HG02610 (cell line): ENCODE data around the gene CTNND2.
"Not testable (repeated sequence)": the region's sequence is repeated elsewhere in the genome, so short reads cannot be mapped to it uniquely, and the experiment has no call there.

ENCODE experiments used
- ATAC-seq: cut with Tn5 transposase; IDR thresholded peaks from one replicate; pipeline ENCODE4 v1.9.1; 2021; ENCODE audit warnings: mild to moderate bottlenecking, moderate library complexity; ENCODE audit not compliant: unreplicated experiment

The CTNND2 gene

DNA sequence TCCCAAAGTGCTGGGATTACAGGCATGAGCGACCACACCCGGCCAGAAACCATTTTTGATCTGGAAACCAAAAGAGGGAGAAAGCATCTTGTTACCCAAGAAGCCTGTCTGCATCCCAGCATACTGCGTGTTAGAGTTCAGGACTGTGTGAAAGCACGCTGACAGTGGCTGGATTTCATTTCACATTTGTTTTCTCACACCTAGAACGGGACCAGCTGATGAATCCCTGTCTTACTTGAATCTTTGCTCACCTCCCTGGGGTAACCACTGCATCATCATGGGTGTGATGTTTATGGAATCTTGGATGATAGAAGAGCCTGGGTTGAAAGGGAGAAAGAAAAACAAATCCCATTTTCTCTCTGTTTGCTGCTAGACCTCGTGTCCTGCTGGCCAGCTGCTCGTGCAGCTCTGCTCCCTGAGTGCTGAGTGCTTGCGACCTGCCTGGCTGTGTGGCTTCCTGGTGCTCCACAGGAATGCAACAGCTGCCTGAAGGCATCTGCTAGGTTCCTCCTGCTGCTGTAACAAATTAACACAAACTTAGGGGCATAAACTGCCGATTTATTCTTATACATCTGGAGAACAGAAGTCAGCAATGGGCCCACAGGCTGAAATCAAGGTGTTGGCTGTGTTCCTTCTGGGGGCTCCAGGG lies 764.9 kb downstream of the CTNND2 start:
- ATAC-seq, result no peak

GRCh38 chr5:11130131-11130530 lies 774.1 kb downstream of the CTNND2 start:
- ATAC-seq, result no peak

GRCh38 chr5:11128021-11128420 lies 776.2 kb downstream of the CTNND2 start:
- ATAC-seq, result no peak

DNA sequence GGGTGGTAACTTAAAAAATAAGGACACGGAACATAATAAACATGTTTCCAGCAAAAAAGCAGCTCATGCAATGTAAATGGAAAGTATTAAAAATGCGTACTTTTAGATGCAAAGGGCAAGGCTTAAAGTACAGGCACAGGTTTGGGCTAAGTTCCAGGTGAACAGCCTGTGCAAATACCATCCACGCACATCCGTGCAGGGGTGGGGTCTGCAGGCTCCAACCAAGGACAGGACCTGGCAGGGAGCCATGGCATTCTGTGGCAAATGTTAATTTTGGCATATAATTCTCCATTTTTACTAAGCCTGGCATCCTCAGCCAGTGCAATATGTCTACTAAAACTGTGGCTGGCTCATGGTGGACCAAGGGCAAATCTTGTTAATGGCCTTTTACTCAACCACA lies 777.4 kb downstream of the CTNND2 start:
- ATAC-seq, result no peak

GRCh38 chr5:11121885-11122284 lies 782.4 kb downstream of the CTNND2 start:
- no peak for ATAC-seq

DNA sequence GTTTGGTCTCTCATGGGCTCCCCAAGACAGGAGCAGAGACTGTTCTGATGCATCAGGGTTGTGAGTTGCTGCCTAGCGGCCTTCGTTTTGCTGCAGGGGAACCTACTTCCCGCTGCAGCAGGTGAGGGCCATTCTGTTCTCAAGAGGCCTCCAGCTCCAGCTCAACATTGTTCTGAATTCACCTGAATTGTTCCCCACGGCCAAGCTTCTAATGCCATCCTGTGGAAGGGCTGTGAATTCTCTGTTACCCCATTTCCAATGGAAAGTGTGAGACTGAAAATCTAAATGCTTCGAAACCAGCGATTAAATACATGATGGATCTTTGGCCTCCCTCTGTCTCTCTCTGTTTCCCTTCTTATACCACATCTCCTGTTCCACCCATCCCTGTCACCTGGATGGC lies 794.1 kb downstream of the CTNND2 start:
- ATAC-seq, result no peak

DNA sequence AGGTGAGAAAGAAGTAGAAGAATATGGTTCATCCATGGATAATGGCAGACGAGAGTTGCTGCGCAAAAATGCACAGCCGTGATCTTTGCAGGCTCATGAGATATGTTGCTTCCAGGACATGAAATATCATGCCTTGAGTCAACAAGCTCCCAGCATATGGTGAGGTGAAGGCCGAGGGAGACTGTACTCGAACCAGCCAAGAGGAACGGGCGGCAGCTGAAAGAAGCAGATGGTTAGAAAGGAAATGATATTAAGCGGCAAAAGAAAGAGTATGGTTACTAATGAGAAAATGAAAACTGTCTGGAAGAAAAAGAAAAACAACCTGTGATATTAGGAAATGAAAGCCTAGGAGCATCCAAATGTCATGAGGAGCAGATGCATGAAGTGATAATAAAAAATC lies 798.5 kb downstream of the CTNND2 start:
- ATAC-seq, result no peak

DNA sequence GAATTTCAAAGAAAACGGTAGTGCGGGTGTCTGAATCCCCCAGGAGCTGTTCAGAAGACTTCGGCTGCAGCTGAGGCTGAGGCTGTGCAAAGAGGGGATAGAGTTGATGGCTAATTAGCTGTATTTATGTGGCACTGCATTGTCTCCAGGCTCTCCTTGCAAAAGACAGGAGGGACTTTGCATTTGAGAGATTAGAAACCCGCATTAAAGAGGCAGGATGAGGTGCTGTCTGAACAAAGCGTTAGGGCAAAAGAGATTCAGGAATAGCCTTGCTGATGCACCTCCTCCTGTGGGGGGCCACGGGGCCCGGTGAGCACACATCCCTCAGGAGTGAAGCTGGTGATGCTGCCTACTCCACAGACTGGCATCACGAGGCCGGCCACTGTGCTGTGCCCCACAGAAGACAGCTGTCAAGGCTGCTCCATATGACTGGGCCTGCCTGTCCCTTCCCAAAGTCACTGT lies 799.6 kb downstream of the CTNND2 start:
- ATAC-seq, result no peak

DNA sequence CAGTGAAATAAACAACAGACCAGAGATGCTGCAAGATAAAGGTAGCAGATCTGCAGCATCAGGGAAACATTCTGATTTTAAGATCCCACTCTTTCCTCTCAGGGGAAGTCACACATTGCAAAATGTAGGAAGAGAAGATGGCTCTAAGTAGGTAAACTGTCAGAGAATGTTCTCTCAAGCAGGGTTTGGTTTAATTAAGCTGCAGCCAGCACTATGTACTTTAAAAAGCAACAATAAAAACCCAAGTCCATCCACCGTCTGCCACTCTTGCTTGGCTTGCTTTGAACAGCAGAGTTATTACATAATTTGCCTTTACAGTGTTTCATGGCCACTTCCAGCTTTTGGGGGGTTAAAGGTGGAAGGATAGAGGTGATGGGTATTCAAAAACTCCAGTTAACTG lies 800.0 kb downstream of the CTNND2 start:
- ATAC-seq, result no peak

- ATAC-seq, result no peak
These were observed 820.1 kb downstream of the CTNND2 start for GRCh38 chr5:11084111-11084510.

DNA sequence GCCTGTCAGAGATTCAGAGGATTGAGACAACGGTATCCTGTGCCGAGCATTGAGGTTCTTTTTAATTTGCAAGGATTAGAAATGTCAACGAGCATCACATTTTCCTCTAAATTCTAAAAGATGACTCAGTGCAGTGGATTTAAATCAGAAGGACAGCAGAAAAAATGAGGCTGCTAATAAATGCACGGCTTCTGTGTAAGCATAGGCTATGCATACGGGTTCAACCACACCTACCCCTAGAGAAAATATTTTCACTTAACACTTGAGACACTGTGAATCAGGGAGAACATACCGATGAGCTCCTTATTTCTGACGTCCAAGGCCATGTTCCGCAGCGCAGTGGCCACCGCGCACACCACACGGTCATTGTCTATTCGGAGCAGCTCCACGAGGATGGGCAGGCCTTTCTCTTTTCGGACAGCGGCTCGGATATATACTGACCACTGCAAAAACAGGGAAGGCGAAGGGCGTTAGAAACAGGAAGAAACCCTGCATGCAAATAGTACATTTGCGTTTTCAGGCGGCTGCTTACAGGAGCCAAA lies 821.8 kb downstream of the CTNND2 start:
- no peak for ATAC-seq

DNA sequence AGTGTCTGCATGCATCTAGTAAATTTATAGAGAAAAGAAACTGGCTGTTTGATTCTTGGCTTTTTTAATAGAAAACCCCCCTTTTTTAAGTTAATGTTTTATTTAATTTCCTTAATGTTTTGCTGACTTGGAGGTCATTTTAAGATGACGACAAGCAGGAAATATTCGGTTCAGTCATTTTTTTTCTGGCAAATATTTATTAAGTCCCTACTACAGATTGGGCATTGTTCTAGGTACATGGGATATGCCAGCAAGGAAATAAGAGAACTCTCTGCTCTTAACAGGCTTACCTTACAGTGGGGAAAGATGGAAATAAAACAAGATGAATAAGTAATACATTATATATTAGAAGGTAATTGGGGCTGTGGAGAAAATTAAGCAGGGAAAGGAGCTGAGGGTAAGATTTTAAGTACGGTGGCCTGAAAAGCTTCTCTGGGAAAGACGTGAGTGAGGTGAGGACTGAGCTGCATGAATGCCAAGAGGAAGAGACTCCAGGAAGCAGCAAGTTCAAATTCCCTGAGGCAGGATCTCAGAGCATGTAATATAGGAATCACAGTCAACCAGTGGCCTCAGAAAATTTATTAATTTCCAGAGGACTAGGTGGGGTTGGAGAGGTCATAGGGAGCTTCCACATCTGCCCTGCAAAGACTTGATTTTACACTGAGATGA lies 827.2 kb downstream of the CTNND2 start:
- ATAC-seq, result no peak

DNA sequence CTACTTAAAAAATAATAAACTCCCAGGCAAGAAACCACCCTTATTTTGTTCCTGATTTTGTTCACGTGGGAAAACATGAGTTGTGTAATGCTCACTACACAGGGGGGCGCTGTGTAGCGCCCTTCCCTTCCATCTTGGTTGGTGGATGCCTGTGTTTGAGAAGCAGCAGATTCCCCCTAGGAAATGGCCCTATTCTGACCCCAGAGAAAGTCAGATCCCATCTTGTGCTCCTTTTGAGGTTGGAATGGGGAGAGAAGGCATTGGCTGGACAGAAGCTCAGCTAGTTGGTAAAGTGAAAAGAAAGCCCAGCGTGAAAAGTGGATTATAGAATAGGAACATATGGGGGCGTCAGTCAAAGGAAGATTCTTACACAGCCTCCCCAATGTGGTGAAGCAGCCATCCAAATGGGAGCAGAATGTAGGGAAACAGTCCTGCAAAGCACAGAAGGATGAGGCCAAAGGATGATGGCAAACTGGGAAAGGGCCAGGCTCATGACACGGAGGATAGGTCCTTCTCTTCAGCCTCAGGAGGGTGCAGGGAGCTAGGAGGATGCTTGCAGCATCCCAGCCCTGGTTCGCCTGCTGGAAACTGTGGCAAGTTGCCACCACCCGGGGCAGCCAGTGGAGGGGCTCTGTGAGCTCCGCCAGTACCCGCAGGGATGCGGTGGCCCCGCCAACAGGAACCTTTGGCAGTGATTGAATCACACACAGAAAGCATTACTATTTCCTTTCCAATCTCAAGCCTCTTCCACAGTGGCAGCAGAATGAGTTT lies 829.0 kb downstream of the CTNND2 start:
- ATAC-seq, result no peak

DNA sequence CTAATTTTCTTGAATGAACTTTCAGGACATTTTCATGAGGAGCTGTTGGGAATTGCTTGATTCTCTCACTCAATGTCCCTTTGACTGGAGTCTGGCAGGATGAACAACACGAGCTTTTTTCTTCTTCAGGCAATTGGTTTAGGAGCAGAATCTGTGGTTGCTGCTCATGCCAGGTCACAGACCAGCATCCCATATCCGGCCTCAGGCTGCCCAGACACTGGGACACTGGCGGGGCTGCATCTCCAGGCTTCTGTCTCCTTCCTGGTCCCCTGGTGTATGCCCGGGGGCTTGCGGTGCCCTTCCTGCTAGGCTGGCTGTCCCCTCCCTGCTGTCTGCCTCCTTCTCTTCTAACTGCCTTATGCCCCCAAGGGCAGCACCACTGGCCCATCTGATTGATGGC lies 831.7 kb downstream of the CTNND2 start:
- ATAC-seq, result no peak

DNA sequence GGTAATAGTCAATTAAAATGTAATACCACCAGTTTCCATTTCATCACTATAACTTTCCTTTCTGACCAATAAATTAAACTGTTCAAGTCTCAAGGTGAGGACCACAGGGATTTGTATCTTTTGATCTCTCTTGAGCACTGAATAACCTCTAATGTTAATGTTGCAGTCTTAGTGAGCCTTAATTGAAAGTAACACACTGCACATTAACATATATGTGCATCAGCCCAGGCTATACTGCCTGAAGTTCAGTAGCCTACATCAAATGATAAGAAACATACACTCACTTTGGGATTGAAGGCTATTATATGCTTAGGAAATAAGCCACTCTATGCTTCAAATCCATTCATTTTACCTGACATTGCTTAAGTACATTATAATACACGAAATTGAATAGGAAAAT lies 832.2 kb downstream of the CTNND2 start:
- no peak for ATAC-seq

DNA sequence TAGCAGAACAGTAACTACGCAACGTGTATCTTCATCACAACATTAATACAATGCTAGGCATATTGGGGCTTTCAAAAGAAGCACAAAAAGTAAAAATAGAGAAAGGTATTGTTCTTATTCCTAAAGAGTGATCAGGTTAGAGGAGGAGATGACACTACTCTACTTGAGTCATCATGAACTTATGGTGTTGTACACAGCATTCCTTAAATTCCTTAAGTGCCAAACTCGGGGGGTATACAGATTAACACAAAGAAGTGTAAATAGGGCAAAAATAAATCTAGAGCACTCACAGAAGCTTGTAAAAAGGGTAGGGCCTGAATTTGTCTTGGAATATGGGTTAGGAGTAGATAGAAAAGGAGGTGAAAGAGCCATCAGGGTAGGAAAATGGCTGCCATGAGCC lies 835.2 kb downstream of the CTNND2 start:
- ATAC-seq, result no peak

GRCh38 chr5:11065723-11066122 lies 838.5 kb downstream of the CTNND2 start:
- ATAC-seq, result not testable (repeated sequence)

DNA sequence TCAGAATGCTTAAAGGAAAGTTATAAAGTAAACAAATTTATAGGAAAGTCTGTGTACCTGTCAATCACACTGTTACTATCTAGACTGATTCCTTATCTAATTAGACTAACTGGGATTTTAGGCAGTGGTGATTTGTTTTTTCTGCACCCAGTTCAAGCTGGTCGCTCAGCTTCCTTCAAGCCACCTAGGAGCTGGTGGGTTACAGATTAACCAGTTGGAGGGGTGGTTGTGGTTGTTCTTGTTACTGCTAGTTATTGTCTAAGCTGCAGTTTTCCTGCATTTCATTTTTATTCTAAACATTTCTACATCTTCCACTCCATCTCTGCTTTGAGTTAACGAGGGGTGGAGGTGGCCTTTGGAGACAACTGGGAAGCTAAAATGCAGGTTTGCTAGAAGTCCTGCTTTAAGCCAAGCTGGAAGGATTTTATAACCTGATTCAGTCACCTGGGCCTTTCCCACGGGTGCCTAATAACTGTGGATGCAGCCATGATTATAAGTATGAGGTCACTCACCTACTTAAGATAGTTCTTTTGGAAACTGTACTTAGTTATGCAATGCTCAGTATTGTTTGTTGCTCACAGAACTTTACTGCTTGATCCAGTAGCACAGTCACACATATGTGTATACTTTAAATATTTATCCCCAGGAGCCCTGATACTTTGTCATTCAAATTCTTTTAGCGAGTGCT lies 839.3 kb downstream of the CTNND2 start:
- no peak for ATAC-seq

DNA sequence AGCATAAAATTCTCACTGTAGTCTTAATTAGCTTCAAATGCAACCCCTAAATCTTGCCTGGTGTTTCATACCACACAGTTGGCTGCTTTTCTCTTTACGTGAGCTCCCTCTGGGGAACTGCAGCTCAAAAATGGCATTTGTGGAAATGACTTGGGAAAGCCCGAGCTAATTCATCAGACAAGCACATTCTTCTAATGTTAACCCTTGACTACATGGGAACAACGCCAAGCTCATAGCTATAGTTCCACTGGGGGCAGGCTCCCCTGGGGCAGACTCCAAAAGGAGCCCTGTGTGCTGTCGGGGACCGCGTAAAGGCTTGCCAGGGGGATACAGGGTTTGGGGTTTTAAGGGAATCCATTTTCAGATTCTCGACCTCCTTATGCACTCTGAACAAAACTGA lies 841.8 kb downstream of the CTNND2 start:
- no peak for ATAC-seq

DNA sequence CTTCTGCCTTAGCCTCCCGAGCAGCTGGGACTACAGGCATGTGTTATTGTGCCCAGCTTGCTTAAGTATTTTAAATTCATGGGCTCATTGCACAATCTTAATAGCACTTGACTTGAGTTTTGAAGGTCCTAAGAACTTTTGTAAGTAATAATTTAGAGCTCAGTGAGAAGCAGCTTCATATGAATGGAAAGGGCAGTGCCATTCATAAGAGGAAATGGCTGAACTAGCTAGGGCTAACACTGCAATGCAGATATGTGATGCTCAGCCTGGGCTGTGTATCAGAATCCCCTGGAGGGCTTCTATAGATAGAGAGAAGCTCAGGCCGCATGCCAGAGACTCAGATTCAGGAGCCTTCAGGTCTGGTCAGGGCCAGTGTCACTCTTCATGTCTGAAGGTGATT lies 847.7 kb downstream of the CTNND2 start:
- ATAC-seq, result no peak

DNA sequence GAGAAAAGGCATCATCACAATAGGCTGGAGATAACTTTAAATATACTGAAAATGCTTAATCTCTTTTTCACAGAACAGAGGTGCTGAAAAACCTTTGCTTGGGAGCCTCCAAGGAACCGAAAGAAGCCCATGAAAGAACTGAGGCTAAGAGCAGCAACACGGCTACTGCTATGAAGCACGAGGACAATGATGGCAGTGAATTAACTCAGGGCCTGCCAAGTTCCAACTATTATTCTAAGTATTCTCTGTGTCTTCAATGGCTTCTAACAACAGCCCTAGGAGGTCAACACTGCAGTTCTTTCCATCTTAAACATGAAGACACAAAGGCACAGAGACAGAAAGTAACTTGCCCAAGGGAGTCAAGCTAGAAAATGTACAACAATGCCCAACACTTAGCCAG lies 850.2 kb downstream of the CTNND2 start:
- ATAC-seq, result no peak
